Head of caudate nucleus (tissue), 42 donors: ENCODE data around the gene FOXO6.

Experiments used
- DNase-seq, 42 donors: peaks; one replicate each; pipeline versions ENCODE4 v3.0.0 to v3.0.0-alpha.2; 2020 to 2021; ENCODE audit warnings: mixed read lengths in 7 of 42
- intact Hi-C: fragments of 100-400 bp; cut with DNase I; formaldehyde crosslinking; loops from one replicate; pipeline ENCODE4 v1.15.0; 2022

Gene FOXO6

GRCh38 chr1:41377397-41377796 is 16.2 kb downstream of the FOXO6 start:
- no peak for DNase-seq
- intact Hi-C loops = no loop called here

DNA sequence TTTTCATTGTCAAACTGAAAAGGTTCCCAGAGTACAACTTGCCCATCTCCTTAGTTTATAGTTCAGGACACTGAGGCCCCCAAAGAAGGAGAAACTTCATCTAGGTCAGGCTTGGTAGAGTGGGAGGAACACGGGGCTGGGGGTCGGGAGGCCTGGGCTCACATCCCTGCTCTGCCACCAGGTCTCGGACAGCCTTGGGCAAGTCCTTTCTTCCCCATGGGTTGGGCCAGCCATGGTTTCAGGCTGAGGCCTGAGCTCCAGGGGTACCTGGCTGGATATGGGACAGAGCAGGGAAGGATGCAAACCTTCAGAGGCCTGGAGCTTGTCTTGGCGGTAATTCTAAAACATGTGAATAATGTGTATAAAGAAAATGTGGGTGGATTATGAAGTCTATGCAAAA is 17.0 kb downstream of the FOXO6 start:
- DNase-seq = no peak
- intact Hi-C loops = no loop called here

DNA sequence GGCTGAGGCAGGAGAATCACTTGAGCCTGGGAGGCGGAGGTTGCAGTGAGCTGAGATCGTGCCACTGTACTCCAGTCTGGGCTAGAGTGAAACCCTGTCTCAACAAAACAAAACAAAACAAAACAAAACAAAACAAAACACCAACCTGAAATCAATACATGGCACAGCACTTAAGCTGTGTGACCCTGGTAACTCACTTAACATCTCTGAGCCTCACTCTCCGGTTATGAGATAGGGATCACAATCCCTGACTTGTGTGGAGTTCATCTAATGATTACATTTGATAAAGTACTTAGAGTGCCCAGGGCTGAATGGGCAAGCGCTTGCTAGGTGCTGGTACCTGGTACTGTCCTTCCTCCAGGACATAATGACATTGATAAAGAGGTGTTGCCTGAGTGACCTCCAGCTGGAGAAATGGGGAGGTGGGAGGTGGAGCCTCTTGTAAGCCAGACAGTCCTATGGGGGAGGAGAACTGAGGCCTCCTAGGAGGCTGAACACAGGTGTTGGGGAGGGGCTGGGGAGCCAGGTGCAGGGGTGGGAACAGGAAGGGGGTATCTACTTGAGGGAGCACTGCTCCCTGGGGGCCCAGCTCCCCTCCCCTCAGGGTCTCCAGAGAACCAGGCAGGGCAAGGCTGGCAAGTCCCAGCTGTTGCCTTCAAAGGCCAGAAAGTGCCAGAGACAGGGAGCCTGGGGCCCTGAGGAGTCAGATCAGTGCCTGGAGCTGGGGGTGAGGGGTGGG is 17.9 kb downstream of the FOXO6 start:
- intact Hi-C loops = no loop called here
- no peak for DNase-seq

GRCh38 chr1:41379738-41380130 is 18.5 kb downstream of the FOXO6 start:
- intact Hi-C loops = no loop called here
- DNase-seq = no peak

DNA sequence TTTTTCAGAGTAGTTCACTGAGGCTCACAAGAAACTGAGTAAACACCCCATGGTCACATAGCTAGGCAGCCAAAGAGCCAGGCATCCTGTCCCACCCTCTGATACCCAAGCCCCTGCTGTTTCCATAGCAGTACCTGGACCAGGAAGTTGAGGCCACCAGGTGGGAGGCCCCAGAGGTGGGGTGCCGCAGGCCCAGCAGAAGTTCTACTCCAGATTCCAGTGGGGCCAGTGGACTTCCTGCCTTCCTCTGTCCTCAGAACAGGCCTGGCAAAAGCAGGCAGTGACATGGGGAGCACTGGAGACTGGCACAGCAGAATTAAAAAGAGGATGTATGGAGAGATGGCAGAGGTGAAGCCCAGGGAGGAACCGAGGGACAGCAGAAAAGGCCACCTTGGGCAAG is 19.0 kb downstream of the FOXO6 start:
- intact Hi-C loops = no loop called here
- DNase-seq = no peak

DNA sequence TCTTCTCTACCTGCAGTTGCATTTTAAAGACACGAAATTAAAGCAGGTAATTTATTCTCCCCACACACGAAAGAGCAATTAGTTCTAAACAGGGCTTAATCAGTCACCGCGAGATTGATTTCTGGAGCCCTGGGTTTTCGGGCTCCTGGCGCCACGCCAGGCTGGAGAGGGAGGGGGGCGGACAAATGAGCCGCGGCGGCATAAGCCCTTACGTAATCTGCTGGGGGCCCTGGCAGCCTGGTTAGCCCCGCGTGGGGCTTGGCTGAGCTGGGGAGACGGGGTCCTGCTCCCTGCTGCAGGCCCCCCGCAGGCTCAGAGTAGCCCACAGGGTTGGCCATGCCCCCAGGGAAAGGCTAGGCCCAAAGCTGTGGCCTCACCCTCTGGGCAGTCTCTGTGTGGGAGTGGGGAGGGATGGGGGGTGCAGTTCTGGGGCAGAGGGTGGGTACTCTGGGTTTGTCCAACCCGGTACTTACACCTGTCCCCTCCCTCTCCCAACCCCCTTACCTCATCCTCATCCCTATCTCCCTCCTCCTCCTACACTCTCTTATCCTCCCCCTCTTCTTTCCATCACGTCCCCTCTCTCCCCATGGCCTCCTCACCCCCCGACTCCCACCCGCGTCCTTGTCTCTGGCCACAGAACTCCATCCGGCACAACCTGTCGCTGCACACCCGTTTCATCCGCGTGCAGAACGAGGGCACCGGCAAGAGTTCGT is 19.9 kb downstream of the FOXO6 start:
- peak; percentile 42 to 90 (median 76) for DNase-seq
- intact Hi-C loops = no loop called here

DNA sequence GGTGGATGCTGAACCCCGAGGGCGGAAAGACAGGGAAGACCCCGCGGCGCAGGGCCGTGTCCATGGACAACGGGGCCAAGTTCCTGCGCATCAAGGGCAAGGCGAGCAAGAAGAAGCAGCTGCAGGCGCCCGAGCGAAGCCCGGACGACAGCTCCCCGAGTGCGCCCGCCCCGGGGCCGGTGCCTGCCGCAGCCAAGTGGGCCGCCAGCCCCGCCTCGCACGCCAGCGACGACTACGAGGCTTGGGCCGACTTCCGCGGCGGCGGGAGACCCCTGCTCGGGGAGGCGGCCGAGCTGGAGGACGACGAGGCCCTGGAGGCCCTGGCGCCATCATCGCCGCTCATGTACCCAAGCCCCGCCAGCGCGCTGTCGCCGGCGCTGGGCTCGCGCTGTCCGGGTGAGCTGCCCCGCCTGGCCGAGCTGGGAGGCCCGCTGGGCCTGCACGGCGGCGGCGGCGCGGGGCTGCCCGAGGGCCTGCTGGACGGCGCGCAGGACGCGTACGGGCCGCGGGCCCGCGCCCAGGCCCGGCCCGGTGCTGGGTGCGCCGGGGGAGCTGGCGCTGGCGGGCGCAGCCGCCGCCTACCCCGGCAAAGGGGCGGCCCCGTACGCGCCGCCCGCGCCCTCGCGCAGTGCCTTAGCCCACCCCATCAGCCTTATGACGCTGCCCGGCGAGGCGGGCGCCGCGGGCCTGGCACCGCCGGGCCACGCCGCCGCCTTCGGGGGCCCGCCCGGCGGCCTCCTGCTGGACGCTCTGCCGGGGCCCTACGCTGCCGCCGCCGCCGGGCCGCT is 20.7 kb downstream of the FOXO6 start:
- DNase-seq = peak in 13 of 42 donors; percentile 26 to 75 (median 52)
- intact Hi-C loops = no loop called here

GRCh38 chr1:41382480-41383090 is 21.4 kb downstream of the FOXO6 start:
- intact Hi-C loops = no loop called here
- DNase-seq = peak in 4 of 42 donors; percentile 28 to 61 (median 38)

DNA sequence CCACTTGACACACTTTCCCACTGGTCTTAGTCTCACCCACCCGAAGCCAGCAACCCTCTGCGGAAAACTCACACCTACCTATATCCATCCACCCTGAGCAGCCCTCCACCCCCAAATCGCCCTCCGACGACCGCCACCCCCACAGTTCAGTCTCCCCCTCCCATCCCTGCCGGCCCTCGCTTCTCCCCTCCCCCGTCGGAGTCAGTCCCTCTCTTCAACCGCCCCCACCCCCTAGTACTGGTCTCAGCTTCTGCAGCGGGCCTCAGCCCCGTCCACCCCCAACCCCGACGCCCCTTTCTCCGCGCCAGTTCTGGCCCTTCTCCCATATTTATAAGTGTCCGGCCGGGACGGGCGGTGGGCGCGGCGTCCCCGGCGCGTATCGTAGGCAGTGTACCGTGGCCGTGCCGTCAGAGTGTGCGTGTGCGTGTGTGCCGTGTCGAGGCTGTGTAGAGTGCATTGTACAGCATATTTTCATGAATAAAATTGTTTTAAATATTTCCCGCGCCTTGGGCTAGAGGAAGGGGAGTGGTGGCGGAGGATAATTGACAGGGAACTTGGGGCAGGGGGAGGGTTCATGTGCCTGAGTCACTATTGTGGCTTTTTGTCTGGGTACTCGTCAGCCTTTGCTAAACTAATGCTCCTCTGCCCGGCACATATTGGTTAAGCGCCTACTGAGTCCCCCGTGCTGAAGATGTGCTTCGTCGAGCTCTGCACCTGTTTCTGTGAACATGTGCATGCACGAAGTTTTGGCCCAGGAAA is 22.0 kb downstream of the FOXO6 start:
- DNase-seq = no peak
- intact Hi-C loops = no loop called here

GRCh38 chr1:41384579-41384978 is 23.3 kb downstream of the FOXO6 start:
- DNase-seq = no peak
- intact Hi-C loops = no loop called here

DNA sequence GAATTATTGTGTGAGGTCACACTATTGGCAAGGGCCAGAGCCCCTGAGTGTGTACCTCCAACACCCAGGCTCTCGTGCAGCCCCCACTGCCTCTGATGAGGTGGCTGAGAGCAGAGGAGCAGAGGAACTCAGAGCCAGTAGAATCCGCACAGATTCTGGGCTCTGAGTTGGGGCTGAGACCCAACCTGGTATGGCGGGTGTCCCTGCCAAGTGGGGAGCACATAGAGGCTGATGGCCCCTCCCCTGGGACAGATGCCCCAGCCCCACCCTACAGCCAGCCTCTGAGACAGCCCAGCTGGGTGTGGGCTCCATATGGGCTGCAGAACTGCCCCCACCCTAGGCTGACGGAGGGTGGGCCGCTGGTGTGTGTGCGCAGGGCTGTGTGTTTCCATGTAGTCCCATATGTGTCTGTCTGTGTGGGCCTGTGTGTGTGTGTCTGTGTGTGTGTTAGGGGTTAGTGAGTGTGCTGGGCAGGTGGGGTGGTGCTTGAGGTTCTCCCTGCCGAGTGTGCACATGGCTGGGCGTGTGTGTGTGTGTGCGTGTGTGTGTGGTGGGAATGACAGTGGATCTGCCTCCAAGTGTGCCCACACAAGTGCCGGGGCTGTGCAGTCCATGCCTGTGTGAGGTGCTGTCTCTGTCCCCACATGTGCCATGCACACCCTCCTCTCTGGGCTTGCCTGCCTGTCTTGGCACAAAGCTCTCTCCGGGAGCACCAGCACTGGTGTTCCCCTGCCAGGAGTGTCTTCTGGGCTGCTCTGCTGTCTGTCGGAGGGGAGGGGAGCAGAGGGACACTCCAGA is 24.4 kb downstream of the FOXO6 start:
- peak in 1 of 42 donors; percentile 26 for DNase-seq
- intact Hi-C loops = no loop called here

GRCh38 chr1:41386196-41386663 is 25.0 kb downstream of the FOXO6 start:
- intact Hi-C loops = no loop called here
- DNase-seq = no peak

- intact Hi-C loops = no loop called here
- DNase-seq = peak in 19 of 42 donors; percentile 13 to 69 (median 47)
Measured at GRCh38 chr1:41387667-41388091, 26.4 kb downstream of the FOXO6 start.

DNA sequence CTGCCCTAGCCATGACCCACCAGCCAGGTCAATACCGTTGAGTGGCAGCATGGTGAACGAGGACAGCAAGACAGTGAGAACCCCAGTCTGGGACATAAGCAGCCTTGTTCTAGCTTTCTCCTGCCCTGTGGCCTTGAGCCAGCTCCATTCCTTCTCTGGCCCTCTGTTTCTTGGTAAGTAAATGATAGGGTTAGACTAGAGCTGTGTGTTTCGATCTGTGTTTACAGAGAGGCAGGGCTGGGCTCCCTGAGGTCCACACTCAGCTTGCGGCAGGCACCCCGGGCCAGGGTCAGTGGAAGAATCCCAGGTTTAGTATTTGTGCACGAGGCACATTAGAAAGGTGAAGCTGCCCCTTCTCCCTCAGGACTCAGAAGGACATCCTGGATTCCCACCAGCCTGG is 27.3 kb downstream of the FOXO6 start:
- intact Hi-C loops = no loop called here

GRCh38 chr1:41389009-41389408 is 27.8 kb downstream of the FOXO6 start:
- no peak for DNase-seq
- intact Hi-C loops = no loop called here

More for the DNA sequence above, 27.3 kb downstream of the FOXO6 start:
- no peak for DNase-seq

GRCh38 chr1:41390166-41390565 is 28.9 kb downstream of the FOXO6 start:
- DNase-seq = no peak
- intact Hi-C loops = no loop called here

- DNase-seq = no peak
- intact Hi-C loops = no loop called here
Measured at GRCh38 chr1:41390573-41390972, 29.3 kb downstream of the FOXO6 start.
